Measurements from ENCODE around the gene RIPK3. TPM values are rescaled to one million over a fixed set of nuclear protein-coding genes. Genes with fewer than 3 reads are reported as not detected.

Gene RIPK3
- total and polyA plus RNA-seq, 2 of the 8 experiments (the other 6 are each of a cell fraction or from before 2014, with no cell fraction given) = 0.24 to 0.39 TPM

- FAIRE-seq (no peak), DNase-seq (ENCODE audit: low read depth in 1 of 2, low spot score in 2 of 2) (peak in 1 of 2 experiments; percentile 78)
- Histone ChIP-seq H3K4me2 (ENCODE audit: insufficient read depth in 1 of 2, low read depth in 2 of 2, low read length in 2 of 2) (peak overlapping the region; percentile 76 to 82), H3K79me2 (ENCODE audit: control insufficient read depth in 1 of 2, insufficient read depth in 2 of 2, low read length in 2 of 2) (no peaks in the 10 kb centered on the region), H4K20me1 (replicated peaks in 1 of 2; ENCODE audit: control insufficient read depth in 1 of 2, insufficient read depth in 2 of 2, low read length in 2 of 2) (peaks cover 0 to 2% of the 10 kb centered on the region in 2 experiments), H2AFZ (ENCODE audit: low read length) (no peak overlapping the region), H3K23me2 (ENCODE audit: low read depth, low read length) (peaks cover 16% of the 10 kb centered on the region), H3K18ac (ENCODE audit: extremely low read depth, low read length) (no peak overlapping the region; the same call in 1 of the 2 replicates), H2BK5ac (ENCODE audit: low read depth, low read length) (peak overlapping the region; percentile 44; the same call in 1 of the 2 replicates), H3K4me3 (ENCODE audit: extremely low read depth in 1 of 4, insufficient read depth in 2 of 4, low read depth in 3 of 4, low read length in 4 of 4) (peak overlapping the region; percentile 73 to 100 (median 82)), H4K5ac (ENCODE audit: insufficient read length, low read depth, low read length) (peak overlapping the region; percentile 55), H3K27me3 (replicated peaks in 1 of 4; ENCODE audit: control insufficient read depth in 3 of 4, extremely low read depth in 1 of 4, insufficient read depth in 3 of 4, low read length in 3 of 4) (no peaks in the 10 kb centered on the region; a peak in 1 of 7 replicates), H2BK12ac (ENCODE audit: low read depth, low read length) (no peak overlapping the region), H2AK5ac (ENCODE audit: low read depth, low read length) (no peak overlapping the region), H3K9me3 (ENCODE audit: insufficient read depth in 2 of 2, low read depth in 1 of 2, low read length in 1 of 2) (no peaks in the 10 kb centered on the region), H2BK120ac (replicated peaks; ENCODE audit: low read depth, low read length) (no peak overlapping the region), H2BK20ac (ENCODE audit: low read length) (no peak overlapping the region), H4K8ac (ENCODE audit: extremely low read depth, insufficient read depth, low read length) (peak overlapping the region; percentile 57), H3K4me1 (replicated peaks in 1 of 4; ENCODE audit: control insufficient read depth in 3 of 4, insufficient read depth in 4 of 4, low read length in 3 of 4) (peaks cover 0 to 10% (median 7%) of the 10 kb centered on the region in 4 experiments; a peak in 6 of 7 replicates), H3K23ac (ENCODE audit: insufficient read length) (no peak overlapping the region), H3K14ac (ENCODE audit: insufficient read length) (no peak overlapping the region), H3K4ac (replicated peaks; ENCODE audit: insufficient read length, low read depth, low read length) (peak overlapping the region; percentile 73), H4K91ac (replicated peaks; ENCODE audit: insufficient read length, low read length) (peak overlapping the region; percentile 79), H3K27ac (ENCODE audit: low read depth, low read length) (peak overlapping the region; percentile 10; the same call in 1 of the 2 replicates), H3K79me1 (ENCODE audit: low read depth, low read length) (no peaks in the 10 kb centered on the region; the same call in 1 of the 2 replicates), H2BK15ac (ENCODE audit: low read length) (no peak overlapping the region), H3K36me3 (ENCODE audit: control insufficient read depth in 2 of 4, insufficient read depth in 4 of 4, low read length in 3 of 4) (peaks cover 0 to 3% (median 3%) of the 10 kb centered on the region in 4 experiments; a peak in 5 of 8 replicates), H3K56ac (replicated peaks; ENCODE audit: insufficient read length, low read depth, low read length) (peak overlapping the region; percentile 85), H3K9ac (replicated peaks in 1 of 4; ENCODE audit: extremely low read depth in 1 of 4, low read depth in 3 of 4, low read length in 3 of 4) (peak overlapping the region in 3 of 4 experiments; percentile 29 to 45 (median 43); a peak in 5 of 7 replicates)
- CTCF ChIA-PET (ENCODE audit: partially characterized antibody) = interaction anchor here (0.6 to 16.4 kb wide), 9 partner anchors 9 to 59 kb away, joined by 3 to 207 read pairs (median 5); partner anchors contain the start of genes ADCY4, CBLN3, KHNYN and RIPK3
- WGBS, 2 experiments (ENCODE audit: extremely low coverage in 1 of 2, insufficient coverage in 1 of 2, insufficient read length in 1 of 2, insufficient replicate concordance in 2 of 2, low coverage in 1 of 2, low lambda C conversion rate in 2 of 2, missing lambda C conversion rate in 1 of 2) = 4% methylated on average over 7 of the region's 15 CpGs; no CpG with 5 or more reads in 1 of the 2 experiments
- POLR2A ChIA-PET (ENCODE audit: partially characterized antibody) = interaction anchor here (1.0 to 4.2 kb wide), 4 partner anchors 11 to 69 kb away, joined by 3 to 24 read pairs (median 4); no protein-coding TSS in a partner anchor
- TF ChIP-seq JUN (IDR thresholded peaks at IDR 0.05; ENCODE audit: low read depth, low read length) (no peak), PHF8 (conservative IDR thresholded peaks at IDR 0.05; ENCODE audit: low read depth, low read length) (0 out of 2 replicates have a peak, but pooled peaks have one; percentile 34), EZH2 (IDR thresholded peaks at IDR 0.05; ENCODE audit: low read depth, low read length, severe bottlenecking) (no peak), SRF (IDR thresholded peaks at IDR 0.05; ENCODE audit: low read depth, low read length) (no peak), CEBPB (IDR thresholded peaks at IDR 0.05; ENCODE audit: low read depth, low read length) (no peak), RBBP5 (IDR thresholded peaks at IDR 0.05; ENCODE audit: borderline replicate concordance, low read depth, low read length) (no peak), CBX5 (IDR thresholded peaks at IDR 0.05; ENCODE audit: low read depth, low read length) (no peak), TAF1 (IDR thresholded peaks at IDR 0.05; ENCODE audit: low read depth, low read length) (no peak), GTF2F1 (IDR thresholded peaks at IDR 0.05; ENCODE audit: borderline replicate concordance, low read depth, low read length) (no peak), RNF2 (IDR thresholded peaks at IDR 0.05; ENCODE audit: borderline replicate concordance, low read depth, low read length, missing control alignments, poor library complexity, severe bottlenecking) (no peak), ASH2L (IDR thresholded peaks at IDR 0.05; ENCODE audit: low read length) (no peak), MAFK (IDR thresholded peaks at IDR 0.05; ENCODE audit: low read depth, low read length) (no peak), POLR2A (IDR thresholded peaks at IDR 0.05; ENCODE audit: control extremely low read depth in 1 of 2, low read depth in 2 of 2, low read length in 2 of 2) (no peak)
Measured at GRCh38 chr14:24368212-24368561, 28.4 kb upstream of the RIPK3 start.
